CD4-positive, alpha-beta T cell treated with Interleukin-2 at 100 ng/mL for 4 hours (primary cell): ENCODE data around the gene GINS1.
"Not testable (repeated sequence)": the region's sequence is repeated elsewhere in the genome, so short reads cannot be mapped to it uniquely, and the experiment has no call there.

Experiments
- DNase-seq: peaks from one replicate; pipeline ENCODE4 v3.0.0-alpha.2; 2020; ENCODE audit warnings: low spot score

The GINS1 gene

DNA sequence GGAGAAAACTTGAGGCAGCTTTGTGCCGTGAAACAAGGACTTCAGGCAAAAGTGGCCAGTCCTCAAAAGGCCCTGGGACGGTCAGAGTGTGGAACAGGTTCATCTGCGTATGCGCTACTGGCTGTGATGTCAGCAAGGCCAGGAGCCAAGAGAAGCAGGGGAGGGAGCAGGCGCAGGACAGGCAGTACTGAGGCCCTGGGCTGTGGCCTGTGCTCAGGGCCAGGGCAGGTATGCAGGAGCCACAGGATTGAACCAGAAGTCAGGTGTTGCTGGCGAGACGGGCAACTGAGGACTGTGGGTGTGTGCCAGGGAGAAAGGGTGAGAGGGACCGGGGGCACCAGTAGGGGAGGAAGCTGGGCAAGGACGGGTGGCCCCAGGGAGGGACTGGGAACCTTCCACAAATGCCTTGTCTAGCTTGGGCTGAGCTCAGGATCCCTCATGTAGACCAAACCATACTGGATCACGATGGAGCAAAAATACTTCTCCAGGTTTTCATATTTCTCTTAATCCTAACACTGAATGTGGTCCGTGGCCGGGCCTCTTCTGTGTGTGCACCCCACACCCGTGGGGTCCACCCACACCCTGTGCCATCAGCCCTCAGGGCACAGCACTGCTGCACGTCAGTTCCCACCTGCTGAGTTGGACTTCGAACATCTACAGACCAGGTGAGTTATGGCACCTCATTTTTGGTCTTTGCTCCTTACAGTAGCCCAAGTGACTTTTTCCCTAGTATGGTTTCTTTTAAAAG, 46.9 kb downstream of the GINS1 start:
- no peak for DNase-seq

DNA sequence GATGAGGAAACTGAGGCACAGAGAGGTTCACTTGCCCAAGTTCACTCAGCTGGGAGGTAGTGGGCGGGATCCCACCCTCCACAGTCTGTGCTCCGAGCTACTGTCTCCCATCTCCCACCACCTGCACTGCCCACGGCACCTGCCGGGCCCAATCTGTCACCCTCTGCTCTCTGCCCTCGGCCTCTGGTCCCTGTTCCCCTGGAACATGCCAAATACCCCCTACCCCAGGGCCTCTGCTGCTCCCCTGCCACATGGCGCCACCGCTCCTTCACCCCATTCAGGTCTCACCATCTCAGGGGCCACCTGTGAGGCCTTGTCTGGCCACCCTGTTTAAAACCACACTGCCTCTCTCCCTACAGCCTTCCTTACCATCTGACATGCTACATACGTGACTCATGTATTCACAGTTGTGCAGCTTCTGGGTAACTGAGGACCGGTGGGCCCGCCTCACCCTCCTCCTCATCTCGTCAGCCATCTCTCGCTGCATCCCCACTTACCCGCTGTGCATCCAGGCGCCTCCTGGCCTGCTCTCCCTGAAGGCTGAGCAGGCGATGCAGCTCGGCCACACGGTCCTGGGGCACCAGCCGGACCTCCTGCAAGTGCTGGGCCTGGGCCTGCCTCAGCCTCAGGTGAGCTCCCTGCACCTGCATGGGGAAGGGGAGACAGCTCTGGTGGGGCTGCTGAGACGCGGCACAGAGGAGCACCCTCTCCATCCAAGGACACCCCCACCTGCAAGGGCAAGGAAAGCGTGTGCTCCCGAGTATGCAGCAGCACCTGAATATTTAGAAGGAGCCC, 50.6 kb downstream of the GINS1 start:
- no peak for DNase-seq

GRCh38 chr20:25459111-25459830, 51.8 kb downstream of the GINS1 start:
- no peak for DNase-seq

DNA sequence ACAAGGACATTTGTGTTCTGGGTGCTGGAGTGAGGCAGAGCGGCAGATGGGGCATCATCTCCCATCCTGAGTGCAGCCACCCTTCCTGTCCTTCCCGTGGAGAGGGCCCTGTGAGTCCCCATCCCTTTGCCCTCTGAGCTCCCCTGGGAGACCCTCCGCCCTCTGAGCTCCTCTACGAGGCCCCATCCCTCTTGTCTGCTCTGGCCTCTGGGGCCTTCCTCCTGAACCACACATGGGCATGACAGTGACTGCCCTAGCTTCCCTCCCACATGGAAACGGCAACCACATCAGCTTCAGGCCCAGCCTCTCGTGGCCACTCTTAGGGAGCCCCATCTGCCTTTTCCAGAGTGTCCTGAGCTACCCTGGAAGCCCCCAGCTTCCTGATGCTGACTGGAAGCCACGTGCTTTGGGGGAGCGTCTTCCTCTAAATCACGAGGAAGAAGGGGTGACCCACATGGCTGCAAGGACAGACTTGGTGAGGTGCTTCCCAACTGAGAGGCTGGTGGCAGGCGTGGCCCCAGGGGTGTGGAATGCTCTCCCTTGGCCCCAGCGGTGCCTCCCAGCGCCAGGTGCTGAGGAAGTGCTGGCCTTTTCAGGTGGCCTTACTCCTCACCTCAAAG, 52.6 kb downstream of the GINS1 start:
- DNase-seq, result no peak

DNA sequence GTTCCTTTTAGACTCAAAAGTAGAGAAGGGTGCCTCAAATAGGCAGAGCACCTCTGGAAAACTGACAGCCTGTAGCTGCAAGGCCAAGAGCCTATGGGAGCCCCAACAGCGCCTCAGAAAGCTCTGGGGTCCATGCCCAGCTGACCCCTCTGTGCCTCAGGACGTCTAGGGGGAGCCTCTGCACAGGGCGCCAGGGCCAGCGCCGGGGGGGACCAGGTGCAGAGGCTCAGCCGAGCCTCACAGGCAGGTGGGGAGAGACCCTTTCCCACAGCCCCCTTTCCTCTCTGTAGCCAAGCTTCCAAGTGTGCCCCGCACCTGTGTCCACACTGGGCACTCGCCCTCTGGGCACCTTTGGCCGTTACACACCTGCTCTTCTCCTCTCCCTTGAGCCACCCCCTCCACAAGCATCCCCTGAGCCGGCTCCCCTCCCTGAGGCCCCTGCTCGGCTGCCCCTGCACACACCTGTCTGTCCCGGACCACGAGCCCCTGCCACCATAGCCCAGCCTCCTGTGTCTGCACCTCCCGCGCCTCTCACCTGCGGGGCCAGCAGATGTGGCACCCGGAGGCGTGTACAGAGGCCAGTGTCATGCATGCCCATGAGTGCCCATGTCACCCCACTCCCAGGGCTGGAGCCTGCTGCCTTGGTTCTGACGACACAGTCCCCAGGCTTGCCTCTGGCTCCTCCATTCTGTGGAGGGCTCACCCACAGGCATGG, 53.2 kb downstream of the GINS1 start:
- no peak for DNase-seq

DNA sequence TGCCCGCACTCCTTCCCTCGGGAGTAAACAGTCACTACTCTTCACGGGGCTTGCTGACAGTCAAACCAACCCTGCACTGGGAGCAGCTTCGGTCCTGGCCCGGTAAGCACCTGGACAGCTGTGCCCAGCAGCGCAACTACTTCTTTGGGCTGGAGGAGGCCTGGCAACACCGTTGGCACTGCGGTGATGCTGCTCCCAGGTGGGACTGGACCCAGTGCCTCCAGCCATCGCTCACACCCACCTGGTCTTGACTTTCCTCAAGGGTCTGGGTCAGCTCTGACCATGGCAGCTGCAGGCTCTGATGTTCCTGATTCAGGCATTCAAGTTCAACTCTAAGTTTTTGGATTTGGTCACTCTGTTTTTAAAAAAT, 53.8 kb downstream of the GINS1 start:
- DNase-seq, result no peak

DNA sequence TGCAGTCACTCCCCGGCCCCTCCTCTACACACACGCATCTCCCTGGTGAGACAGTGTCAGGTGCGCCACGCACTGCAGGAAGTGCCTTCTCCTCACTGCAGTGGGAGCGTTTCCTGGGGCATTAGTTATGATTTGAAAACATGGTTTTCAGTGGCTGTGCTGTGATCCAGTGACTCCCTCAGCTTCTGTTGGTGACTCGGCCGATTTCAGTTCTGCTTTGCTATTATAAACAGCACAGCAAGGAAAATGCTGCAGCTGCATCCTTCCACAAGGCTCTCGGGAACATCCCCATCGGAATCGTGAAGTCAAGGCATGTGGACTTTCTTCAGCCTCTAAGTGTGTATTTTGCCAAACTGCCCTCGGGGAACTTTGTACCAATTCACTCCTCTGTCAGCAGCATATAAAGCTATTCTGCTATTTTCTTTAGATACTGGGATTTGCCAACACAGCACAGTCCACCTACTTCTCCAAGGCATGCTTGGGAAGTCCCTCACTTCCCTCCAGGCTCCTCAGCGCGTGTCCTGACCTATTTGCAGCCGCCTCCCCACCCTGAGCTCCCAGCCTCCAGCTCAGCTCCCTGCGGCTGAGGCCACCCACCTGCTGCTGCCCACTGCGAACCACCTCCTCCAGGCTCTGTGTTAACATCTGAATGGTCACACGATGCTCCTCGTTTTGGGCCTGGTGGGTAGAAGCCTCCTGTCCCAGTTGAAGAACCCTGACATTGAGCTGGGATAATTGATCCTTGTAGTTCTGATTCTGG, 54.5 kb downstream of the GINS1 start:
- no peak for DNase-seq

- no peak for DNase-seq
Observed at GRCh38 chr20:25464501-25465242, 57.2 kb downstream of the GINS1 start.

GRCh38 chr20:25465243-25466135, 58.0 kb downstream of the GINS1 start:
- DNase-seq, result no peak

DNA sequence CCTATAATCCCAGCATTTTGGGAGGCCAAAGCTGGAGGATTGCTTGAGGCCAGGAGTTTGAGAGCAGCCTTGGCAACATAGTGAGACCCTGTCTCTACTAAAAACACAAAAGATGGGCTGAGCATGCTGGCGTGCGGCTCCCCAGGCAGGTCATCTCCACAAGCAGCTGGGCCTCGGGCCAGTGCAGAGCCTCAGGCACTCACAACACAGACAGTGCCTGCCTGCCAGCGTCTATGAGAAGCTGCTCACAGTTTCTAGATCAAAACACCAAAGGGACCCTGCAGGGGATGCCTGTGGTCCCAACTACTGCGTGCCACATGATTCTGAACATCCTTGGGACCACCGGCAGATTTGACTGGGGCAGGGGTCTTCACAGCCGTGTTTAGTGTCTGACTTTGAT, 59.4 kb downstream of the GINS1 start:
- no peak for DNase-seq

- DNase-seq, result no peak
Observed at GRCh38 chr20:25467441-25467840, 60.0 kb downstream of the GINS1 start.

- no peak for DNase-seq
Observed at GRCh38 chr20:25468126-25469075, 60.9 kb downstream of the GINS1 start.

- no peak for DNase-seq
Observed at GRCh38 chr20:25469558-25469957, 62.1 kb downstream of the GINS1 start.

DNA sequence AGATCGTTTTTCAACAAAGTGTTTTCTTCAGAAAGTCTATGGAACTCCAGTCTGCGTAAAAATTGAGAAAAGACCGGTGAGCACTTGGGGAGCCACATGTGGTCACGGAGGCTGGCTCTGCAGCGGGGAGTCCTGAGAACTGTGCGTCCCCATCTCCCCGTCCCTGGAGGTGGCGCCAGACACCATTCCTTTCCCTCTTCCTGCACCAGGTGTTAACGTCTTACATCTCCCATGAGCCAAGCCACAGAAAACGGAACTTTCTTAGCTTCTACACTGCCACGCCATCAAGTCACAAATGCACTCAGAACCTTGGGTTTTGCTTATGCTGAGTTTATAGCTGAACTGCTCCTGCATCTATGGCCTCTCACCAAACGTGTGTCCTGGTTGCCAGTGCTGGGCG, 62.6 kb downstream of the GINS1 start:
- DNase-seq, result peak; percentile 24

DNA sequence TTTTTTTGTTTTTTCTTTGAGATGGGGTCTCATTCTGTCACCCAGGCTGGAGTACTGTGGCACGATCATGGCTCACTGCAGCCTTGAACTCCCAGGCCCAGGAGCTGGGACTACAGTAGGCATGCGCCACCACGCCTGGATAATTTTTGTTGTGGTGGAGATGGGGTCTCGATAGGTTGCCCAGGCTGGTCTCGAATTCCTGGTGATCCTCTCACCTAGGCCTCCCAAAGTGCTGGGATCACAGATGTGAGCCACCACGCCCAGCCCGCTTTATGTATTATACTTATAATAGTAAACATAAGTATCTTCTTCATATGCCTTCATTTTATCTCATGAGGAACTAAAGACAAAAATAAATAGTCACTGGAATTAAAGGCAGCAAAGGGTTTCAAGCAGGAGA, 63.5 kb downstream of the GINS1 start:
- DNase-seq, result no peak

- not testable (repeated sequence) for DNase-seq
Observed at GRCh38 chr20:25473297-25473696, 65.8 kb downstream of the GINS1 start.

- no peak for DNase-seq
Observed at GRCh38 chr20:25476106-25477013, 68.9 kb downstream of the GINS1 start.
